Measurements from ENCODE around the gene LIMS1. TPM values are rescaled to one million over a fixed set of nuclear protein-coding genes. Genes with fewer than 3 reads are reported as not detected.

Gene LIMS1
- total and polyA plus RNA-seq, 2 of the 13 experiments (the other 11 are each of a cell fraction or from before 2014, with no cell fraction given), result 38.3 to 49.6 TPM

DNA sequence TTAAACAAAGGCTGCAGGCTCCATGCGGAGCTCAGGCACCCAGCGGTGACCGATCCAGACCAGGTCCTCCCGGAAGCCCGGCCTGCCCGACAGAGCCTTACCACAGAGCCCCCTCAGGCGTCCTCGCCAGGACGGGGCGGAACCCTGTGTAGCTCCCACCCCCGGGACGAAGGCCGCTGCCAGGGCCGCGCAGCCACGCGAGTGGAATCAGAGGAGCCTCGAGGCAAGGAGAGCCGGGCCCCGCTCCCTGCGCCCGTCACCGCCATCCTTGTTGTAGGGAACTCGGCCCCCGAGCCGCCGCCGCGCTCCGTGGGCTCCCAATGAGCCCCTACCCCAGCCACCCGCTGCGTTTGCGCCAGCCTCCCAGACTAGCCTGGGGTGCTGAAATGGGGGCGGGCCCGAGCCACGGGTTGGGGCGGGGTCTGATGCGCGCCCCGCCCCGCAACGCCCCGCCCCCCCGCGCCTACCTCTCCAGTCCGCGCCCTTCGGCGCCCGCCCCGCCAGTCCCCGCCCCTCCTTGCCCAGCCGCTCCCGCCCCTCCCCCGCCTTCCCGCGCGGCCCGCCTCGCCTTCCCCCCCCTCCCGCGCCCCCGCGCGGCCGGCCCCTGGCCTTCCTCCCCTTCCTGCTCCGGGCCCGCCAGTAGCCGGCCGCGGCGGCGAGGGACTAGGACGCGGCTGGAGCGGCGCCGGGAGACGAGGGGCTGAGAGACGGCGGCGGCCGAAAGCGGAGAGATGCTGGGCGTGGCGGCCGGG, at the start of gene LIMS1 (continued):
- TF ChIP-seq FOXK1 (CRISPR knock-in tag; IDR thresholded peaks at IDR 0.05; ENCODE audit: borderline replicate concordance, low read depth), result peak; percentile 18; the same call in 1 of the 2 replicates
- TF ChIP-seq ZSCAN21 (CRISPR knock-in tag; IDR thresholded peaks at IDR 0.05; ENCODE audit: borderline replicate concordance), result peak; percentile 66
- peak; percentile 24; the same call in 1 of the 2 replicates for TF ChIP-seq ZNF30 (CRISPR knock-in tag; IDR thresholded peaks at IDR 0.05)
- TF ChIP-seq, protein P1, sequence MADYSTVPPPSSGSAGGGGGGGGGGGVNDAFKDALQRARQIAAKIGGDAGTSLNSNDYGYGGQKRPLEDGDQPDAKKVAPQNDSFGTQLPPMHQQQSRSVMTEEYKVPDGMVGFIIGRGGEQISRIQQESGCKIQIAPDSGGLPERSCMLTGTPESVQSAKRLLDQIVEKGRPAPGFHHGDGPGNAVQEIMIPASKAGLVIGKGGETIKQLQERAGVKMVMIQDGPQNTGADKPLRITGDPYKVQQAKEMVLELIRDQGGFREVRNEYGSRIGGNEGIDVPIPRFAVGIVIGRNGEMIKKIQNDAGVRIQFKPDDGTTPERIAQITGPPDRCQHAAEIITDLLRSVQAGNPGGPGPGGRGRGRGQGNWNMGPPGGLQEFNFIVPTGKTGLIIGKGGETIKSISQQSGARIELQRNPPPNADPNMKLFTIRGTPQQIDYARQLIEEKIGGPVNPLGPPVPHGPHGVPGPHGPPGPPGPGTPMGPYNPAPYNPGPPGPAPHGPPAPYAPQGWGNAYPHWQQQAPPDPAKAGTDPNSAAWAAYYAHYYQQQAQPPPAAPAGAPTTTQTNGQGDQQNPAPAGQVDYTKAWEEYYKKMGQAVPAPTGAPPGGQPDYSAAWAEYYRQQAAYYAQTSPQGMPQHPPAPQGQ (CRISPR knock-in tag; IDR thresholded peaks at IDR 0.05; ENCODE audit: borderline replicate concordance), result peak; percentile 45; the same call in 1 of the 2 replicates
- peak; percentile 93 for TF ChIP-seq HNRNPH1 (optimal IDR thresholded peaks at IDR 0.05; ENCODE audit: low read depth, low read length)
- peak; percentile 99 for TF ChIP-seq KDM5B (CRISPR knock-in tag; IDR thresholded peaks at IDR 0.05; ENCODE audit: borderline replicate concordance)
- TF ChIP-seq, protein P2, sequence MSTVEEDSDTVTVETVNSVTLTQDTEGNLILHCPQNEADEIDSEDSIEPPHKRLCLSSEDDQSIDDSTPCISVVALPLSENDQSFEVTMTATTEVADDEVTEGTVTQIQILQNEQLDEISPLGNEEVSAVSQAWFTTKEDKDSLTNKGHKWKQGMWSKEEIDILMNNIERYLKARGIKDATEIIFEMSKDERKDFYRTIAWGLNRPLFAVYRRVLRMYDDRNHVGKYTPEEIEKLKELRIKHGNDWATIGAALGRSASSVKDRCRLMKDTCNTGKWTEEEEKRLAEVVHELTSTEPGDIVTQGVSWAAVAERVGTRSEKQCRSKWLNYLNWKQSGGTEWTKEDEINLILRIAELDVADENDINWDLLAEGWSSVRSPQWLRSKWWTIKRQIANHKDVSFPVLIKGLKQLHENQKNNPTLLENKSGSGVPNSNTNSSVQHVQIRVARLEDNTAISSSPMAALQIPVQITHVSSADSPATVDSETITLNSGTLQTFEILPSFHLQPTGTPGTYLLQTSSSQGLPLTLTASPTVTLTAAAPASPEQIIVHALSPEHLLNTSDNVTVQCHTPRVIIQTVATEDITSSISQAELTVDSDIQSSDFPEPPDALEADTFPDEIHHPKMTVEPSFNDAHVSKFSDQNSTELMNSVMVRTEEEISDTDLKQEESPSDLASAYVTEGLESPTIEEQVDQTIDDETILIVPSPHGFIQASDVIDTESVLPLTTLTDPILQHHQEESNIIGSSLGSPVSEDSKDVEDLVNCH (CRISPR knock-in tag; IDR thresholded peaks at IDR 0.05), result peak; percentile 72; the same call in 1 of the 2 replicates
- TF ChIP-seq ARNT2 (CRISPR knock-in tag; IDR thresholded peaks at IDR 0.05; ENCODE audit: low read depth), result peak; percentile 96
- no peak for TF ChIP-seq PRPF4 (IDR thresholded peaks at IDR 0.05; ENCODE audit: low read depth, low read length, poor library complexity, severe bottlenecking)
- TF ChIP-seq MEIS2 (CRISPR knock-in tag; IDR thresholded peaks at IDR 0.05), result peak; percentile 61; the same call in 1 of the 2 replicates
- 0 out of 2 replicates have a peak, but pooled peaks have one; percentile 7 for TF ChIP-seq HOXA9 (CRISPR knock-in tag; IDR thresholded peaks at IDR 0.05; ENCODE audit: borderline replicate concordance)
- TF ChIP-seq, protein P3, sequence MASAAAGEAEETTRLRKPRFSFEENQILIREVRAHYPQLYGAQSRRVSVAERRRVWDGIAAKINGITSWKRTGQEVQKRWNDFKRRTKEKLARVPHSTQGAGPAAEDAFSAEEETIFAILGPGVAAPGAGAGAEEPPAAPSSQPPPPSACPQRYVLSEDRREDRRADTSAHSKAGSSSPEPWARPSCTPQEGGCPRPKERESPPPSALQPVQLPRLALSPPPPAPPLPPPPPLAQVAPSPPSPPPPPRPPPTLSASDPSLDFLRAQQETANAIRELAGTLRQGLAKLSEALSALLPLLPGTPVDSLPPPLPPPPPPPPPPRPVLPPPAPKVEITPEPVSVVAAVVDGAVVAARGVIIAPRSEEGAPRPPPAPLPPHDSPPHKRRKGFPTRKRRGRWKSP (CRISPR knock-in tag; IDR thresholded peaks at IDR 0.05), result peak; percentile 98
- TF ChIP-seq ZNF12 (CRISPR knock-in tag; IDR thresholded peaks at IDR 0.05), result peak; percentile 51; the same call in 1 of the 2 replicates
- no peak for TF ChIP-seq RFX5 (IDR thresholded peaks at IDR 0.05; ENCODE audit: low read depth, low read length)
- TF ChIP-seq, protein P4, sequence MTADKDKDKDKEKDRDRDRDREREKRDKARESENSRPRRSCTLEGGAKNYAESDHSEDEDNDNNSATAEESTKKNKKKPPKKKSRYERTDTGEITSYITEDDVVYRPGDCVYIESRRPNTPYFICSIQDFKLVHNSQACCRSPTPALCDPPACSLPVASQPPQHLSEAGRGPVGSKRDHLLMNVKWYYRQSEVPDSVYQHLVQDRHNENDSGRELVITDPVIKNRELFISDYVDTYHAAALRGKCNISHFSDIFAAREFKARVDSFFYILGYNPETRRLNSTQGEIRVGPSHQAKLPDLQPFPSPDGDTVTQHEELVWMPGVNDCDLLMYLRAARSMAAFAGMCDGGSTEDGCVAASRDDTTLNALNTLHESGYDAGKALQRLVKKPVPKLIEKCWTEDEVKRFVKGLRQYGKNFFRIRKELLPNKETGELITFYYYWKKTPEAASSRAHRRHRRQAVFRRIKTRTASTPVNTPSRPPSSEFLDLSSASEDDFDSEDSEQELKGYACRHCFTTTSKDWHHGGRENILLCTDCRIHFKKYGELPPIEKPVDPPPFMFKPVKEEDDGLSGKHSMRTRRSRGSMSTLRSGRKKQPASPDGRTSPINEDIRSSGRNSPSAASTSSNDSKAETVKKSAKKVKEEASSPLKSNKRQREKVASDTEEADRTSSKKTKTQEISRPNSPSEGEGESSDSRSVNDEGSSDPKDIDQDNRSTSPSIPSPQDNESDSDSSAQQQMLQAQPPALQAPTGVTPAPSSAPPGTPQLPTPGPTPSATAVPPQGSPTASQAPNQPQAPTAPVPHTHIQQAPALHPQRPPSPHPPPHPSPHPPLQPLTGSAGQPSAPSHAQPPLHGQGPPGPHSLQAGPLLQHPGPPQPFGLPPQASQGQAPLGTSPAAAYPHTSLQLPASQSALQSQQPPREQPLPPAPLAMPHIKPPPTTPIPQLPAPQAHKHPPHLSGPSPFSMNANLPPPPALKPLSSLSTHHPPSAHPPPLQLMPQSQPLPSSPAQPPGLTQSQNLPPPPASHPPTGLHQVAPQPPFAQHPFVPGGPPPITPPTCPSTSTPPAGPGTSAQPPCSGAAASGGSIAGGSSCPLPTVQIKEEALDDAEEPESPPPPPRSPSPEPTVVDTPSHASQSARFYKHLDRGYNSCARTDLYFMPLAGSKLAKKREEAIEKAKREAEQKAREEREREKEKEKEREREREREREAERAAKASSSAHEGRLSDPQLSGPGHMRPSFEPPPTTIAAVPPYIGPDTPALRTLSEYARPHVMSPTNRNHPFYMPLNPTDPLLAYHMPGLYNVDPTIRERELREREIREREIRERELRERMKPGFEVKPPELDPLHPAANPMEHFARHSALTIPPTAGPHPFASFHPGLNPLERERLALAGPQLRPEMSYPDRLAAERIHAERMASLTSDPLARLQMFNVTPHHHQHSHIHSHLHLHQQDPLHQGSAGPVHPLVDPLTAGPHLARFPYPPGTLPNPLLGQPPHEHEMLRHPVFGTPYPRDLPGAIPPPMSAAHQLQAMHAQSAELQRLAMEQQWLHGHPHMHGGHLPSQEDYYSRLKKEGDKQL (CRISPR knock-in tag; IDR thresholded peaks at IDR 0.05; ENCODE audit: low read depth), result no peak
- no peak for TF ChIP-seq ATM (IDR thresholded peaks at IDR 0.05; ENCODE audit: borderline replicate concordance)
